Measurements from ENCODE around the gene EPB41L5.
"Not testable (repeated sequence)": the region's sequence is repeated elsewhere in the genome, so short reads cannot be mapped to it uniquely, and the experiment has no call there.

The EPB41L5 gene

DNA sequence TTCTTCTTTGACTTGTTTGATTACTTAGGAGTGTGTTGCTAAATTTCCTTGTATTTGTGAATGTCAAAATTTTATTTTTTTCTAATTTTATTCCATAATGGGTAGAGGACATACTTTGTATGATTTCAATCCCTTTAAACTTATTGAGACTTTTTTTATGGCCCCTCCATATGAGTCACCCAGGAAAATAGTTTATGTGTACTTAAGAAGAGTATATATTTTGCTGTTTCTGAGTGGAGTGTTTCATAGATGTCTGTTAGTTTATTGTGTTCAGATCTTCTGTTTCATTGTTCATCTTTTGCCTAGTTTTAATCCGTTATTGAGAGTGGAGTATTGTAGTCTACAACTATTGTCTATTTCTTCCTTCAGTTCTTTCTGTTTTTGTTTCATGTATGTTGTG is 81.9 kb downstream of the EPB41L5 start:
- DNase-seq (ENCODE audit: low read depth in 3 of 3, low spot score in 1 of 3): no peak

DNA sequence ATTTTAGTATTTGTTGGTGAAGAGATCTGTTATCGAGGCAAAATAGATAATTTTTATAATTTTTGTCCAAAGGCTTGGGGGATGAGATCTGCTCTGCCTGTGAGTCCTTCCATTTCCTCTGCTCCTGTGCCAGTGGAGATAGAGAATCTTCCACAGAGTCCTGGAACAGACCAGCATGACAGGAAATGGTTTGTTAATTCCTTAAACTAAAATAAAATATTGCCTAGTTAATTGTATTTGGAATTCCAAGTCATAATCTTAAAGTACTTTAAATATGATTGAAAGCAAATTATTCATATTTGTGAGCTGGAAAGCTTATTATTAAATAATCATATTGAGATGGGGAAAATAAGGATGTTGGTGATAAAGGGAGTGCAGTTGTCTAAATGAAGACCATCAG is 87.8 kb downstream of the EPB41L5 start:
- DNase-seq (ENCODE audit: low read depth in 3 of 3, low spot score in 1 of 3): no peak

DNA sequence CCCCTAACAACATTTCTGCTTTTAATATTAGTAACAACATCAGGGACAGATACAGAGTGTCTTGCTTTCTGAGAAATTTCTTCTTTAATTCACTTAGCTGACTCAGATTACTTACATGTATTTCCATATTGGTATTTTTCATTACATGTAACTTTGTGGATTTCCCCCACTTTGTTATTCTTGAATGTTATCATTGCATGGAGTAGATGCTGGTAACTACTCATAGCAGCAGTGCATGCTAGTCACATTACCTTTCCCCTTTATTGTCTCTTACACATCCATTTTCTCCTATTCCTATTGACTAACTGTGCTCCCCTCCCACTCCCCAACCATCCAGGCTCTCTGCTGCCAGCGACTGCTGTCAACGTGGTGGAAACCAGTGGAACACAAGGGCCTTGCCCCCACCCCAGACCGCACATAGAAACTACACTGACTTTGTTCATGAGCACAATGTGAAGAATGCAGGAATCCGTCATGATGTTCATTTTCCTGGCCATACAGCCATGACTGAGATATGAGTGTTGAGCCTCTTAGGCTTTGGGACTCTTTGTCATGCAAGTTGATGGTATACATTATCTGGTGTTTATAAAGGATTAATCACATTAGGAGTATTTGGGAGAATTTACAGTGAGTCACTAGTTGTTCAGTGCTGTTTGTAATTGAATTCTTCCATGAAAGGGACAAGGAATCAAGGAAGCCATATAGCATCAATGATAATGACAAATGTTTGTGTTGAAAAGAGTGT is 91.0 kb downstream of the EPB41L5 start:
- DNase-seq (ENCODE audit: low read depth in 3 of 3, low spot score in 1 of 3): no peak

DNA sequence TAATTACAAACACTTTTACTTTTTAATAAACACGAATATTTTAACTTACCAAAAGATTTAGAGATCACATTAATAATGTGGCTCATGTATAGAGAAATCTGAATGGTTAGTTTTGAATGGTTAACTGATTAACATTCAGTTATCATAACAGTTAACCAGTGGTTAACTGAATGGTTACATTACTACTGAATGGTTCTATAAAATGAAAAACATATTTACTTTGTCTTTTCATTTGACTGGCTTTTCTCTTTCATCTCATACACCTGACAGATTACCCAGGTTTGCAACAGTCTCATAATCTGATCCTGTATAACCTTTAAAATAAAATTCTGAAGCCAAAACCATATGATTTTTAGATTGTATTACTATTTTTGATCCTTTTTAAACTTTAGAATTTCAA is 91.9 kb downstream of the EPB41L5 start:
- DNase-seq (ENCODE audit: low read depth in 3 of 3, low spot score in 1 of 3): no peak

DNA sequence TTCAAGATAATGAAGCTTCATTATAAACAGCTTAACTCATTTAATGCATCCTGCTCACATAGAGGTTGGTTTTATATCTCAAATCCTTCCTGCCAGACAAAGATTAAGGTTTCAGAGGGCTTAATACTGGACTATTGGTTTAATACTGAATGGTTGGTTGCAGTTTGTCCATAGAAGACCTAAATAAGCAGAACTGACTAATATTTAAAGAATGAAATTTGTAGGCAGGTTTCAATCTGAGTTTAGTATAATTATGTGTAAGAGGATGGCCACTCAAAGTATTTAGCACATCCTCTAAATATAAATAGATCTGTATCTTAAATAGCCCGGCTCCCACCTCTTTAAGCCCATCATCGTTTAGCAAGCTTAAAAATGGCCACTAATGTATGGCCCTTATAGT is 92.5 kb downstream of the EPB41L5 start:
- no peak for DNase-seq (ENCODE audit: low read depth in 3 of 3, low spot score in 1 of 3)

DNA sequence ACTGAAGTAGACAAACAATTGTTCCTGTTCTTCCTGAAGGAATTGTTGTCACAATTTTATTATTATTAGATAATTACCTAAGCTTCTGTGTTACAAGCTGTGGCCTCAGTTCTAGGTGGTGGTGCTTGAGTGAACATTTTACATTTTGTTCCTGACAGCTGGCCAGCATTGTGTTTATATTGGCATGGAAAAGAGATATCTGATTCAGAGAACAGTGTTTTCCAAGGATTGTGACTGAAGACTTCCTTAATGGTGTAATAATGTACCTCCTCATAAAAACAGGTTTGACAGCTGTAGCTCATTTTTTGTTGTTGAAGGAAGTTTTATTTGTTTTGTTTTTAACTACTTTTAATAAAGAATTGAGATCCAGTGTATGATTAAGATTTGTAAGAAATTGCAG is 95.2 kb downstream of the EPB41L5 start:
- DNase-seq (ENCODE audit: low read depth in 3 of 3, low spot score in 1 of 3): no peak

DNA sequence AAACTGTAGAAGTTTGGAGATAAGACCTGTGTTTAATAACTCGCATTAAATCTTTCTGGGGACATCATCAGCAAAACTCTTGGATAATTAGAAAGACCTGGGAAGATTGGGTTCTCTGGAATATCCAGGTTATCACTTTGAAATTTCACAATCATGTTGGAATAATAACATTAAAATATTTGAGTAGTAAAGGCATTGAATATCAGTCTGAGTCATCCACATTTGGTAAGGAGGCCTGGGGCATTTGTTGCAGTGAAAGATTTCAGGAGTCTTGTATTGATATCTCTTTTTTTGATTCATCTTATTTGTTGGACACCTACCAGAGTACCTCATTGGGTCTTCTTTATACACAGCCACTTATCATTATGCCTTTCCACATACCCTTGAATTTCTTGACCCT is 95.9 kb downstream of the EPB41L5 start:
- DNase-seq (ENCODE audit: low read depth in 3 of 3, low spot score in 1 of 3): no peak

DNA sequence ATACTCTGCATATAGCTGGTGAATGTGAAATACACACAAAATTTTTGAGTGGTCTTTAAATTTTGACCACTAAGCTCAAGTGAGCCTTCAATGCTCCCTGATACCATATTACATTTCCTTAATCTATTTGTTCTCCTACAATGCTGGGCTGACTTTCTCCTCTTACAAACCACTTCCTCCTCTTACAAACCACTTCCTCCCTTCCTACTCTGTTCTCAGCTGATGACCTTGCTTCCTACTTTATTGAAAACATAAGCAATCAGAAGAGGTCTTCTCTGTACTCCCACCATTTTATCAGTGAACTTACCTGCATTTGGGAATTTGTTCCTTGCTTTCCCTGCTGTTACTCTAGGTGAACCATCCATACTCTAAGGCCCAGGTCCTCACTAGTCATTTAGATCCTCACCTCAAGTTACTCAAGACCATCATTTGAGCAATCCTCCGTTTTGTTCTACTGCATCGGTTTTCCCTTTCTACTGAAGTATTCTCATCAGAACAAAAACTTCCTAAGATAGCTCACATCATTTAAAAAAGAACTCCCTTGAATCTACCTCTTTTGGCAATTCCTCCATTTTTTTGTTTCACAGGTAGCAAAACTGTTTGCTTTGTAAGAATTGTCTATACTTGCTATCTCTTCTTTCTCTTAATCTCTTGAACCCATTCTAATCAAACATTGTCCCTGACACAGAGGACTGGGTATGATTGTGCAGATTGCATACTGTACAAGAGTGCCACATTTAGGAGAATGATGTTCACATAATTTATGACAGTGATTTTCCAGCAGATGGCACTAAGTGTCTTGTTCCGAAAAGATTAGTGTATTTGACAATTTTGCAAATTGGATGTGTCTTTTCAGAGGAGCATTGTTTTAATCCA is 96.5 kb downstream of the EPB41L5 start:
- no peak for DNase-seq (ENCODE audit: low read depth in 3 of 3, low spot score in 1 of 3)

DNA sequence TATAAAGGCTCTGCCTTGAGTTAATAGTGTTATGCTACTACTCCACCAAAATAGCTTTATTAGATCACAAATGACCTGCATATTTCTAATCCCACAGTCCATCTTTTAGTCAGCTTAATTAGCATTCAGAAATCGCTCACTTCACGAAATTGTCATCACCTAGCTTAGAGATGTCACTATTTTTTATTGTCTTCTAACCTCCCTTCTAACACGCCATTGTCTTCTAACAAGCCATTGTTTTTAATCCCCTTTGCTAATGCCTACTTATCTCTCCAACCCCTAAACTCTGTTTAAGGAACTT is 97.1 kb downstream of the EPB41L5 start:
- DNase-seq (ENCODE audit: low read depth in 3 of 3, low spot score in 1 of 3): no peak

DNA sequence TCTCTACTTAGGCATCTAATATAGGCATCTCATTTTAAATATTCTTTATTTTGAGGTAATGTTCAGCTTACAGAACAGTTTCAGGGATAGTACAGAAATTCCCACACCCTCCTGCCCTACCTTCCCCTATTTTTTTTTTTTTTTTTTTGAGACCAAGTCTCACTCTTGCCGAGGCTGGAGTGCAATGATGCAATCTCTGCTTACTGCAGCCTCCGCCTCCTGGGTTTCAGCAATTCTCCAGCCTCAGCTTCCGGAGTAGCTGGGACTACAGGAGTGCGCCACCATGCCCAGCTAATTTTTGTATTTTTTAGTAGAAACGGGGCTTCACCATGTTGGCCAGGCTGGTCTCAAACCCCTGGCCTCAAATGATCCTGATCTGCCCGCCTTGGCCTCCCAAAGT is 97.6 kb downstream of the EPB41L5 start:
- no peak for DNase-seq (ENCODE audit: low read depth in 3 of 3, low spot score in 1 of 3)

DNA sequence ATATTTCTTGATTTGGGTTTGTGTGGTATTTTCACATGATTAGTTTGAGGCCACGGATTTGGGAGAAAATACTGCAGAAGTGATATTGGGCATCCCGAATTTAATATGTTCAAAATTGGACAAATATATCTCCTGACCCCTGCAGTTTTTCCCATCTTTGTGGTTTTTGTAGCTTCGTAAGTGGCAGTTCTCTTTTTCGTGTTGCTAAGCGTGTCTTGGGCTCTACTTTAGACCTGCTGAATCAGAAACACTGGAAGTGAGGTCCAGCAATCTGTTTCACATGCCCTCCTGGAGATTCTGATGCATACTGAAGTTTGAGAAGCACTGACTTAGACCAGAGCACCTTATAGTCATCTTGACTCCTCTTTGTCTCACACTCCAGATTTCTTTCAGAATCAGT is 98.3 kb downstream of the EPB41L5 start:
- no peak for DNase-seq (ENCODE audit: low read depth in 3 of 3, low spot score in 1 of 3)

DNA sequence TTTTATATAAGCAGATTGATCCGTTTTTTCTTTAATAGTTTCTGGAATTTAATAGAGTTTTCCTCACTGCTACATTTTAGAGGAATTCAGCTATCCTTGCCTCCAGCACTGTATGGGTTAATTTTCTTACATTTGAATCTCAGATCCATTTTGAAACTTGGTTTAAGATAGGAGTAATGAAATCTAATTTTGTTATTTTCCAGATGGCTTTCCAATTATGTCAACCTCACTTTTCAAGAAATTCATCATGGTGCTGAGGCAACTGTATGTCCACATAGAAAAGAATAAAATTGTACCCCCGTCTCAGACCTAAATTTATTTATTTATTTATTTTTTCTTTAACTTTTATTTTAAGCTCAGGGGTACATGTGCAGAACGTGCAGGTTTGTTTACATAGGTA is 105.1 kb downstream of the EPB41L5 start:
- DNase-seq (ENCODE audit: low read depth in 3 of 3, low spot score in 1 of 3): no peak

DNA sequence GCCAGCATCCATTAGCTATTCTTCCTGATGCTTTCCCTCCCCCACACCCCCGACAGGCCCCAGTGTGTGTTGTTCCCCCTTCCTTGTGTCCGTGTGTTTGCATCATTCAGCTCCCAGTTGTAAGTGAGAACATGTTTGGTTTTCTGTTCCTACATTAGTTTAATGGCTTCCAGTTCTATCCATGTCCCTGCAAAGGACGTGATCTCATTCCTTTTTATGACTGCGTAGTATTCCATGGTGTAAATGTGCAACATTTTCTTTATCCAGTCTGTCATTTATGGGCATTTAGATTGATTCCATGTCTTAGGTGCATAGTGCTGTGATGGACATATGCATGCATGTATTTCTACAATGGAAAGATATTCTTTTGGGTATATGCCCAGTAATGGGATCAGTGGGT is 105.6 kb downstream of the EPB41L5 start:
- no peak for DNase-seq (ENCODE audit: low read depth in 3 of 3, low spot score in 1 of 3)

DNA sequence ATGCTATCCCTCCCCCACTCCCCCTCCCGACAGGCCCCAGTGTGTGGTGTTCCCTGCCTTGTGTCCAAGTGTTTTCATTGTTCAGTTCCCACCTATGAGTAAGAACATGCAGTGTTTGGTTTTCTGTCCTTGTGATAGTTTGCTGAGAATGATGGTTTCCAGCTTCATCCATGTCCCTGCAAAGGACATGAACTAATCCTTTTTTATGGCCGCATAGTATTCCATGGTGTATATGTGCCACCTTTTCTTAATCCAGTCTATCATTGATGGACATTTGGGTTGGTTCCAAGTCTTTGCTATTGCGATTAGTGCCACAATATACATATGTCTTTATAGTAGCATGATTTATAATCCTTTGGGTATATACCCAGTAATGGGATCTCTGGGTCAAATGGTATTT is 108.5 kb downstream of the EPB41L5 start:
- DNase-seq (ENCODE audit: low read depth in 3 of 3, low spot score in 1 of 3): not testable (repeated sequence)

DNA sequence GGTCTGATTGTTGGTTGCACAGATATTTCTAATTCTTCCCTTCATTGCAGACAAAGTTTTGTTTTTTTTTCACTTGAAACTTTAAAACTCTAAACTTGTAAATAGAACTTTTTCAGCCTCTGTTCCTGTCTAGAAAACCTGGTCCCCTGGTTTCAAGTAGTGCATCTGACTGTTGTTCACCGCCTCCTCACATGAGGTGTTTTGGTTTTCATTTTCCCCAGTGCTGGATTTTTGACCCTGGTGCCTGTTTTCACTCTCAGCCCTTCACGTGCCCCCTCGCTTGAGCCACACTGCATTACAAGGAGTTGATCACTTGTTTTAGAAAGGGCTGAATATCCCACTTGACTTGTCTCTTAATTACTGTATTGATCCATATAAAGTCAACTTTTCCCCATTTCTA is 110.2 kb downstream of the EPB41L5 start:
- no peak for DNase-seq (ENCODE audit: low read depth in 3 of 3, low spot score in 1 of 3)

DNA sequence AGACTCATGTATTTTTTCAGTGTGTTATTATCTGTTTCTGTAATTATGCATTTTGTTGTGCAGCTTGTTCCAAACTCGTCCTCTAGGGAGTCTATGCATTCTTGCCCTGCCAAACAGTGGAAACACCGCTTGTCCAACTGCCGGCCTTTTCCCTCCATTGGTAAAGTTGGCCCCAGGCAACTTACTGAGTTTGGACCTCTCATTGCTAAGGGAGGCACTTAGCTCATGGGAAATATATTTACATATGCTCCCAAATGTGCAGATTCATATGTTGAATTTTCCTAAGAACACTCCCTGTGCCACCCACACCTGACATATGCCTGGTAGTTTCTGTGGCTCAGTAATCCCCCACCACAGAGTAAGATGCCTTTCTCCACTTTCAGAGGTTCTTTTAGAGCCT is 112.3 kb downstream of the EPB41L5 start:
- no peak for DNase-seq (ENCODE audit: low read depth in 3 of 3, low spot score in 1 of 3)

DNA sequence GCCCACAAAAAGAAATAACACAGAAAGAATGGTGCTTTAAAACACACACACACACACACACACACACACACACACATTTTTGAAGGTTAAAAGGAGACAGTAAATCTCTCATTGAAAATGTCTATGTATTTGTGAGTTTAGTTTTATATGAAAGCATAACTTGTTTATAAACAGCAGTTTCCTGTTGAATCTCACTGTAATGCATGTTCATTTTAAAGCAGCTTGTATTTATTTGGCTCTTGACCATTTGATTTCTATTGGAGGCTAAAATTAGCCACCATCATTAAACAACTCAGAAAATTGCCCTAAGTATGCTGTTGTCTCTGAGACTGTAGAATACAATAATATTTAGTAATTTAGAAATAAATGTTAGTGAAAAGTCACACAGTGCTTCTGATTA is 115.3 kb downstream of the EPB41L5 start:
- DNase-seq (ENCODE audit: low read depth in 3 of 3, low spot score in 1 of 3): no peak

DNA sequence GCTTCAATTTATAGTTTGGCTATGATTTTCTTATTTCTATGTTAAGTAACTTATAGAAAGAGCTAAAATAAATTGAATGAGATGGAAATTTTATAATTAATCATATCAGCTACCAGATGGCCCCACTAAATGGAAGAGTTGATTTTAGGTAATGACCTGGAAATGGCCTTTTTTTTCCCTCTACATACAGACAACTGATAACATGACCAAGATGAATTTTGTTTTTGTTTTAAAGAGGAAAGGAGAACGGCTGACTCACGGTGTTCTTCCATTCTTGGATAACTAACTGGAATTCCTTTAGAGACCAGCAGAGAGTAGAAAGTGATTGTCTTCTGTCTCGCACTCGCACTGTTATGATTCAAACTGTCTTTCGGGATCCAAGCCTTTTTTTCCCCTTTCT is 119.3 kb downstream of the EPB41L5 start:
- DNase-seq (ENCODE audit: low read depth in 3 of 3, low spot score in 1 of 3): no peak

DNA sequence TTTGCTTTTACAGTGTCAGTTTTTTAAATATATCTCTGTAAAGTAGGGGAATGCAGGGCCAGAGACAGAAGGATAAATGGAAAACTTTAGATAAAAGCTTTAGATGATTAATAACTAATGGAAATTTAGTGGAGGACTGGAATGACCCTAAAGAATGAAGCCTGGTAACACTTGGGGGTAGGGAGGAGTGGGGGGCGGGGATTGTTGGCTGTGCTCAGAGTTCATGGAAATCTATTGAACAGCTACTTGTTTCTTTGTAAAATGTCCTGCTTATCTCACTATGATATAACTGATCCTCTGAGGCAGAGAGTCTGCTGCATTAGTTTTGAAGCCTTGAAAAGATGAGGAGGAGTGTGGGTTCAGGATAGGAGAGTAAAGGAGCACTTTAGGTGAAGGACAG is 119.8 kb downstream of the EPB41L5 start:
- no peak for DNase-seq (ENCODE audit: low read depth in 3 of 3, low spot score in 1 of 3)

DNA sequence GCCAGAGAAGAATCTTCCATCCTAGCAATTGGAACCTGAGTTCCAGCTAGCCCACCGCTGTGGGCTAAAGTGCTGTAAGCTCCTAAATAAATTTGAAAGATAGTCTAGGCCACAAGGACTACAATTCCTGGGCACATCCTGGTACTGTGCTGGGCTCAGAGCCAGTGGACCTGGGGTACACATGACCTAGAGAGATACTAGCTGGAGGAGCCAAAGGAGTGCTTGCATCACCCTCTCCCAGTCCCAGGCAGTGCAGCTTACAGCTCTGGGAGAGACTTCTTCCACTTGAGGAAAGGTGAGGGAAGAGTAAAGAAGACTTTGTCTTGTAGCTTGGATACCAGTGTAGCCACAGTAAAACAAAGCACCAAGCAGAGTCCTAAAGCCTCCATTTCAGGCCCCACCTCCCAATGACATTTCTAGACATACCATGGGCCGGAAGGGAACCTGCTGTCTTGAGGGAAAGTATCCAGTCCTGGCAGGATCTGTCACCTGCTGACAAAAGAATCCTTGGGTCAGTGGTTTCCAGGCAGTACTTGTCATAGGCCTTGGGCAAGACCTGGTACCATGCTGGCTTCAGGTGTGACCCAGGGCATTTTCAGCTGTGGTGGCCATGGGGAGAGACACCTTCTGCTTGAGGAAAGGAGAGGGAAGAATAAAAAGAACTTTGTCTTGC is 120.8 kb downstream of the EPB41L5 start:
- DNase-seq (ENCODE audit: low read depth in 3 of 3, low spot score in 1 of 3): no peak

DNA sequence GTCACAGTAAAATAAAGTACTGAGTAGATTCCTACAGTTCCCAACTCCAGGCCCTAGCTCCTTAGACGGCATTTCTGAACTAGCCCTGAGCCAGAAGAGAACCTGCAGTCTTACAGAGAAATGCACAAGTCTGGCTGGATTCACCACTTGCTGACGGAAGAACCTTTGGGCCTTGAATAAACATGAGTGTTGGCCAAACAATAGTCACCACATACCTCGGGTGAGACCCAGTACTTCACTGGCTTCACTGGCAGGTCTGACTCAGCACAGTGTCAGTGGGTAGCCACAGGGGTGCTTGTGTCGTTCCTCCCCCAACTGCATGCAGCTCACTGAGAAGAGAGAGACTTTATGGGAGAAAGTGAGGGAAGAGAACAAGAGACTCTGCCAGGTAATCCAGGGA is 121.4 kb downstream of the EPB41L5 start:
- no peak for DNase-seq (ENCODE audit: low read depth in 3 of 3, low spot score in 1 of 3)

DNA sequence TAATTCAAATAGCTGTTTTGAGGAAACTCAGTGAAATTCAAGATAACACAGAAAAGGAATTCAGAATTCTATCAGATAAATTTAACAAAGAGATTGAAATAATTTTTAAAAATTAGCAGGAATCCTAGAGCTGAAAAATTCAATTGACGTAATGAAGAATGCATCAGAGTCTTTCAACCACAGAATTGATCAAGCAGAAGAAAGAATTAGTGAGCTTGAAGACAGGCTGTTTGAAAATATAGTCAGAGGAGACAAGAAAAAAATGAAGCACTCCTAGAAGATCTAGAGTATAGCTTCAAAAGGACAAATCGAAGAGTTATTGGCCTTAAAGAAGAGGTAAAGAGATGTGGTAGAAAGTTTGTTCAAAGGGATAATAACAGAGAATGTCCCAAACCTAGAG is 122.1 kb downstream of the EPB41L5 start:
- not testable (repeated sequence) for DNase-seq (ENCODE audit: low read depth in 3 of 3, low spot score in 1 of 3)
